Erythroblast (primary cell): ENCODE data around the gene AP2M1.

Experiments
- GATA1 ChIP-seq: IDR thresholded peaks from 2 replicates; pipeline ENCODE4 v1.6.1; 2011; ENCODE audit warnings: low read depth, mild to moderate bottlenecking, control low read depth, low read length, moderate library complexity
- POLR2A ChIP-seq: IDR thresholded peaks from 2 replicates; pipeline ENCODE4 v1.6.1; 2011; ENCODE audit warnings: mild to moderate bottlenecking, low read length

DNA sequence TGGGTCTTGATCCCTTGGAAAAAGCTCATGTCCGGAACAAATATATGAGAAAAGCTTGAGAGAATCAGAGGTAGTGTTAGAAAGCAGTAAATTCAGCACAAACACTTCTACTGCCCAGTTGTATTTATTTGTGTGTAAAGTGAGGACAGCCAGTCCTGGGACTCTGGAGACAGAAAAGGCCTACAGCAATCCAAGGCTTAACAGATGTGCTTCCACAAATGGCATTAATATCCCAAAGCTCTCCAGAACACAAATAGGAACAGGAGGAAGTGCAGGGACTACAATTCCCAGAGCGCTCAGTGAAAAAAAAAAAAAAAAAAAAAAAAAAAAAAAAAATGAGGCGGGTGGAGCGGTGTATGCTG is 390 bp upstream of the AP2M1 start:
- no peak for TF ChIP-seq POLR2A
- TF ChIP-seq GATA1 = no peak
